ENCODE data around the gene SMARCE1. TPM values are rescaled to one million over a fixed set of nuclear protein-coding genes. Genes with fewer than 3 reads are reported as not detected.

SMARCE1 gene
- total RNA-seq, 1 donor, result 108 TPM

DNA sequence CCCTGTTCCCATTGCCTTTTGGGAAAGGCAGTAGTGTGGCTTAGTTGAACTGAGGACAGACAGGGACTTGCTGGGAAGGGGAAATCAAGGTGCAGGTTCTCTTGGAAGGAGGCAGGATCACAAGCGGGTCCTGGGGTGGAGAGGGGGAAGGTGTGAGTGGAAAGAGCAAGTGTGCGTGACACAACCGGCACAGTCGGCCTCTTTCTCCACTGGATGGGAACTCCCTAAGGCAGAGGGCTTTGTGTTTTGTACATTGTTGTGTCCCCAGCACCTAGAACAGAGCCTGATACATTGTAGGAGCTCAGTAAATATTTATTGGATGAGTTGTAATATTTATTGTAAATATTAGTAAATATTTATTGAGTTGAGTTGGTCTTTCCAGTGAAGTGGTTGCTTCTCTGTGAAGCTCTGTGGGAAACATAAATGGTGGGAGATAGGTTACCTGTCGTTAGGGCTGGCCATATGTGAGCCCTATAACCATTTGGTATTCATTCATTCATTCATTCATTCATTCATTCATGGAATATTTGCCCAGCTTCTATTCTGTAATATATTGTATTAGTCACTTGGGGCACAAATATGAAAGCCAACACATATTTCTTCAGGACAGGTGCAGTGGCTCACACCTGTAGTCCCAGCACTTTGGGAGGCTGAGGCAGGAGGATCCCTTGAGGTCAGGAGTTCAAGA lies 34.0 kb downstream of the SMARCE1 start:
- H3K4me3 ChIP-seq (ENCODE audit: low read depth, low read length), result no peak overlapping the region
- TF ChIP-seq, protein P1, sequence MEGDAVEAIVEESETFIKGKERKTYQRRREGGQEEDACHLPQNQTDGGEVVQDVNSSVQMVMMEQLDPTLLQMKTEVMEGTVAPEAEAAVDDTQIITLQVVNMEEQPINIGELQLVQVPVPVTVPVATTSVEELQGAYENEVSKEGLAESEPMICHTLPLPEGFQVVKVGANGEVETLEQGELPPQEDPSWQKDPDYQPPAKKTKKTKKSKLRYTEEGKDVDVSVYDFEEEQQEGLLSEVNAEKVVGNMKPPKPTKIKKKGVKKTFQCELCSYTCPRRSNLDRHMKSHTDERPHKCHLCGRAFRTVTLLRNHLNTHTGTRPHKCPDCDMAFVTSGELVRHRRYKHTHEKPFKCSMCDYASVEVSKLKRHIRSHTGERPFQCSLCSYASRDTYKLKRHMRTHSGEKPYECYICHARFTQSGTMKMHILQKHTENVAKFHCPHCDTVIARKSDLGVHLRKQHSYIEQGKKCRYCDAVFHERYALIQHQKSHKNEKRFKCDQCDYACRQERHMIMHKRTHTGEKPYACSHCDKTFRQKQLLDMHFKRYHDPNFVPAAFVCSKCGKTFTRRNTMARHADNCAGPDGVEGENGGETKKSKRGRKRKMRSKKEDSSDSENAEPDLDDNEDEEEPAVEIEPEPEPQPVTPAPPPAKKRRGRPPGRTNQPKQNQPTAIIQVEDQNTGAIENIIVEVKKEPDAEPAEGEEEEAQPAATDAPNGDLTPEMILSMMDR (IDR thresholded peaks at IDR 0.05; ENCODE audit: insufficient read depth, low read depth, low read length), result no peak
- DNase-seq (ENCODE audit: low read depth), result no peak

DNA sequence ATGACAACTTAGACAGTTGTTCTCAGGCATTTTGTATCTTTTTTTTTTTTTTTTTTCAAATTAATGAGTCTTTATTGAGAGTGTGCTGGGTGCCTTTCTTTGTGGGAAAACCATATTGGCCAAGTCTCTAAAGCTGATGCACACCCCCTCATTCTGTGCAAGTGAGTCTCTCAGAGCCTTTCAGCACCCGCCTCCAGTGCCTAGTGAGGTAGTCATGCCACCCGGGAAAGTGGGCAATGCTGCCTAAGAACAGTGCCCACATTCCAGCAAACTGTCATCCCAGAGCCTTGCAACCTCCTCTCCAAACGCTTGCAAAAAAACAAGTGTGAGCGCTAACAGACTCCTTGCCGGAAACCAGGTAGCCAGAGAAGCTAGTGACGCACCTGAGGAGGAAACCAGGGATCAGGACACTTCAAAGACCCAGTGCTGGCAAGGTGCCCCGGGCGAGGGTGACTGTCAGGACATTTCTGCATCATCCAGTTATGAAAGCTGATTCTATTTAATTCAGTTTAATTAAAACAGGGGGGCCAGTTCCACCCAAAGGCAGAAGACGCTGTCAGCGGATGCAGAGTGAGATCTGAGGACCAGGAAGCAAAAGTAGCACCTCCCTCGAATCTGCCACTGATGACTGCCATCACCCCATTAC lies 34.9 kb downstream of the SMARCE1 start:
- DNase-seq (ENCODE audit: low read depth), result no peak
- H3K4me3 ChIP-seq (ENCODE audit: low read depth, low read length), result no peak overlapping the region
- TF ChIP-seq, protein P1 (IDR thresholded peaks at IDR 0.05; ENCODE audit: insufficient read depth, low read depth, low read length), result no peak

DNA sequence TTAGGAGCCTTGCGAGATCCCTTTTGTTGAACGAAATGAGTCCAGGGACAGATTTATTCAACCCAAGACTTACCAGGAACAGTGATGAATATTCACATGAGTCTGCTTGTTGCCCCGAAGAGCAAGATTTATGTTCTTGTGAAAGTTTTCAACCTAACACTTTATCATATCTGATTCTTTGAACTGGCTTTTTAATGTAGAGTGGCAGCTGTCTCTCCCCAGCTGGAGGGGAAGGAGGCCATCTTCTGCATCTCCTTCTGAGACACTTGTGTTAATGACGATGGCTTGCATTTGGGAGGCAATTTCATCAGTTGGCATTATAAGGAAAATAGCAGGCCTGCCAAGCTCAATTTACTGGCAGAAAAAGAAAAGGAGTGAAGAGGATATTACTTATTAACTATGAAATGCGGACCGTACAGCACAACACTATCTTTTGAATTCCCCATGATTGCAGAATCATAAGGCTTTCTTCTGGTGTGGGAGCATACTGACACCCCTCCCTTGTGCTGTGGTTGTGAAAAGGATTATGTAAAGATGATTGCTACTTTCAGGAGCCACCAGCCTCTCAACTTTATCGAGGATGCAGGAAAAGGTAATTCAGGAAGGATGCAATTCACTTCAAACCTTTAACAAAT lies 35.7 kb downstream of the SMARCE1 start:
- TF ChIP-seq, protein P1 (IDR thresholded peaks at IDR 0.05; ENCODE audit: insufficient read depth, low read depth, low read length), result no peak

DNA sequence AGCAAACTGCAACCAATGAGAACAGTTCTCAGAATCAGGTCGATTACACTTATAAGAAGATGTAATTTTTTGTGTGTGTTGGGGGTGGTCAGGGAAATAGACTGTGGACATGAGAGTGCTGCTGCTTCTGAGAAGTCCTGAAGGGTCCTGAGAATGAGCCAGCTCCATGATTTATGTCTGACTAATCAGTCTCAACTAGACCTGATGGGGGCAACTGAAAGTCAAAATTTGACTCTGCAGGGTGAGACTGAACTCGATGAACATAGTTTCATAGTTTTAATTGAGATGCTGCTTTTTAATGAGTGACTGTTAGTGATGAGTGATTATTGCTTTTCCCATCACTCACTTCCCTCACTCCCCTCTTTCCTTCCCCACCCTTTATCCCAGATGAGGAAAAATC lies 37.3 kb downstream of the SMARCE1 start:
- DNase-seq (ENCODE audit: low read depth), result no peak
- TF ChIP-seq, protein P1 (IDR thresholded peaks at IDR 0.05; ENCODE audit: insufficient read depth, low read depth, low read length), result no peak
- no peak overlapping the region for H3K4me3 ChIP-seq (ENCODE audit: low read depth, low read length)

More for the DNA sequence above, 35.7 kb downstream of the SMARCE1 start:
- no peak for DNase-seq (ENCODE audit: low read depth)
- H3K4me3 ChIP-seq (ENCODE audit: low read depth, low read length), result no peak overlapping the region

DNA sequence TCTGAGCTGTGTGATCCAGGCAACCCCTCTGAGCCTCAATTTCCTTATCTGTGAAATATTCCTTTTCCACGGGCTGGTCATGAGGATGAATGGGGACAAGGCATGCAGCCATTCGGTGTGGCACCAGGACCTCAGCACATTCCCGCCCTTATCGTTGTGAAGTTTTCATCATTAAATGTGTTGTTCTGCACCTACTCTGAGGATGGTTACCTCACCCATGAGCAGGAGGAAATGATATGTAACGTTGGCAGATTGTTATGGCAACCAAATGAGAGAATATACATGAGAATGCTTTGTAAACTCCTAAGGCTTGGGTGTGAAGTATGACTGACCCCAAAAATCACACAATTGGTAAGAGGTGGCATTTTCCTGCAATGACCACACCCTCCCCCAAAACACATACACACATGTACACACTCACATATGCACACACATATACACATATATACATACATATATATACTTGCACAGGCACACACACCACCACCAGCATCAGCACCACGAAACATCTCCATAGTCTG lies 39.5 kb downstream of the SMARCE1 start:
- TF ChIP-seq, protein P1 (IDR thresholded peaks at IDR 0.05; ENCODE audit: insufficient read depth, low read depth, low read length), result no peak
- no peak for DNase-seq (ENCODE audit: low read depth)

DNA sequence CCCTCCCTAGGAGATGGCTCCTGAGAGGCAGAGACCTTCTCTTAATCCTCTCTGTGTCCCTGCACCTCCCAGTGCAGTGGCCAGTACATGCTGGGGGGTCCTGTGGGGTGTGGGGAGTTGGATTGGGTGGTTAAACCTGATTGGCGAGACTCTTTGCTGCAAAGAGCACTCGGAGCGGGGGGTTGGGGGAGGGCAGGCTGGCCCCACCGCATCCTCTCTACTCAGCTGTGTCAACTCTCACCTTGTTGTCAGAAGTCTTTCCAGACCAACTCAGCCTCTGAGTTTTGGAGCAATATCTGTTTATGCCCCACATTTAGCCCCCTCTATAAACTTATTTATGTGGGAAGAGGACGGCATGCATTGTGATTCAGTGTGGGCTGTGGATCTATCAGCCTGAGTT lies 40.0 kb downstream of the SMARCE1 start:
- TF ChIP-seq, protein P1 (IDR thresholded peaks at IDR 0.05; ENCODE audit: insufficient read depth, low read depth, low read length), result no peak
- H3K4me3 ChIP-seq (ENCODE audit: low read depth, low read length), result no peak overlapping the region
- DNase-seq (ENCODE audit: low read depth), result no peak

More for the DNA sequence above, 39.5 kb downstream of the SMARCE1 start:
- no peak overlapping the region for H3K4me3 ChIP-seq (ENCODE audit: low read depth, low read length)
